GM18870 (cell line): Measurements from ENCODE around the gene LY86.
"Not testable (repeated sequence)": the region's sequence is repeated elsewhere in the genome, so short reads cannot be mapped to it uniquely, and the experiment has no call there.

ENCODE experiments used
- ATAC-seq: cut with Tn5 transposase; IDR thresholded peaks from one replicate; pipeline ENCODE4 v1.9.1; 2021; ENCODE audit warnings: moderate library complexity; ENCODE audit not compliant: unreplicated experiment

The LY86 gene

GRCh38 chr6:6595952-6596351, 7.4 kb downstream of the LY86 start:
- no peak for ATAC-seq

- ATAC-seq, result no peak
Measured at GRCh38 chr6:6596529-6597328, 8.2 kb downstream of the LY86 start.

GRCh38 chr6:6597682-6598081, 9.2 kb downstream of the LY86 start:
- no peak for ATAC-seq

- ATAC-seq, result no peak
Measured at GRCh38 chr6:6599468-6599873, 11.0 kb downstream of the LY86 start.

GRCh38 chr6:6600875-6601274, 12.4 kb downstream of the LY86 start:
- no peak for ATAC-seq

- ATAC-seq, result no peak
Measured at GRCh38 chr6:6602262-6602661, 13.7 kb downstream of the LY86 start.

GRCh38 chr6:6603317-6603716, 14.8 kb downstream of the LY86 start:
- no peak for ATAC-seq

GRCh38 chr6:6604015-6604414, 15.5 kb downstream of the LY86 start:
- ATAC-seq, result no peak

- no peak for ATAC-seq
Measured at GRCh38 chr6:6604566-6604965, 16.0 kb downstream of the LY86 start.

GRCh38 chr6:6605873-6606272, 17.4 kb downstream of the LY86 start:
- no peak for ATAC-seq

GRCh38 chr6:6606391-6607030, 18.0 kb downstream of the LY86 start:
- ATAC-seq, result not testable (repeated sequence)

- no peak for ATAC-seq
Measured at GRCh38 chr6:6609450-6609849, 20.9 kb downstream of the LY86 start.

- ATAC-seq, result peak; percentile 86
Measured at GRCh38 chr6:6610031-6610591, 21.6 kb downstream of the LY86 start.

- no peak for ATAC-seq
Measured at GRCh38 chr6:6611486-6611885, 23.0 kb downstream of the LY86 start.

GRCh38 chr6:6612308-6612707, 23.8 kb downstream of the LY86 start:
- no peak for ATAC-seq

- ATAC-seq, result not testable (repeated sequence)
Measured at GRCh38 chr6:6613103-6613718, 24.7 kb downstream of the LY86 start.

- ATAC-seq, result no peak
Measured at GRCh38 chr6:6614096-6614982, 25.8 kb downstream of the LY86 start.

GRCh38 chr6:6614983-6615349, 26.4 kb downstream of the LY86 start:
- ATAC-seq, result no peak

GRCh38 chr6:6616656-6617055, 28.1 kb downstream of the LY86 start:
- no peak for ATAC-seq

GRCh38 chr6:6619021-6619794, 30.7 kb downstream of the LY86 start:
- ATAC-seq, result no peak
